Right forelimb (tissue), 1 donor: ENCODE results near the gene ZSCAN23.
"Not testable (repeated sequence)": the region's sequence is repeated elsewhere in the genome, so short reads cannot be mapped to it uniquely, and the experiment has no call there.

Experiments used
- DNase-seq: peaks from one replicate; pipeline ENCODE4 v3.0.0-alpha.2; 2018

The ZSCAN23 gene

DNA sequence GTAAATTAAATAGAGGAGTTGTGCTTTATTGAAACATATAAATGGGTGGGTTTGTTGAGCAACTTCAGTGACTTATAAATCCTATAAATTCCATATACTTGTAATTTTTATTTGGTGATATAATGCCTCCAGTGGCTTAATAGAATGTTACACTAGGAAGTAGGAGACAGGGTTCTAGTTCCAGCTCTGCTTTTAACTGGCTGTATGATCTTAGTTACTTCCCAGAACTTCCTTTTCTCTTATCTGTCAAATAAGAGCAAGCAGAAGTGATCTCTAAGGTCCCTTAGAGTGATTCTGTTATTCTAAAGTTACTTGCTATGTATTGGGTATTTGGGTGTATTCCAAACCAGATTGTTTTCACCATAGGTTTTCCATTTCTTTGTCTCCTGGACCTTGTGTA, 10.2 kb downstream of the ZSCAN23 start:
- DNase-seq = no peak

- DNase-seq = no peak
These were observed 13.5 kb downstream of the ZSCAN23 start for GRCh38 chr6:28429781-28430180.

GRCh38 chr6:28425944-28426541, 17.2 kb downstream of the ZSCAN23 start:
- no peak for DNase-seq

DNA sequence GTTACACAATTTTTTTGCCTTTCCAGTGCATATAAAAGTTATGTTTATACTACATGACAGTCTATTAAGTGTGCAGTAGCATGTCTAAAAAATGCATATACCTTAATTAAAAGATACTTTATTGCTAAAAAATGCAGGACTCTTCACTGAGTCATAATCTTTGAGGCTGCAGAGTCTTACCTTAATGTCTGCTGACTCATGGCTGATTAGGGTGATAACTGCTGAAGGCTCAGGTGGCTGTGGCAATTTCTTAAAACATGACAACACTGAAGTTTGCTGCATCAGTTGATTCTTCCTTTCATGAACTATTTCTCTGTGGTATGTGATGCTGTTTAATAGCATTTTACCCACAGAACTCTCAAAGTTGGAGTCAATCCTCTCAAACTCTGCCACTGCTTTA, 19.1 kb downstream of the ZSCAN23 start:
- no peak for DNase-seq

DNA sequence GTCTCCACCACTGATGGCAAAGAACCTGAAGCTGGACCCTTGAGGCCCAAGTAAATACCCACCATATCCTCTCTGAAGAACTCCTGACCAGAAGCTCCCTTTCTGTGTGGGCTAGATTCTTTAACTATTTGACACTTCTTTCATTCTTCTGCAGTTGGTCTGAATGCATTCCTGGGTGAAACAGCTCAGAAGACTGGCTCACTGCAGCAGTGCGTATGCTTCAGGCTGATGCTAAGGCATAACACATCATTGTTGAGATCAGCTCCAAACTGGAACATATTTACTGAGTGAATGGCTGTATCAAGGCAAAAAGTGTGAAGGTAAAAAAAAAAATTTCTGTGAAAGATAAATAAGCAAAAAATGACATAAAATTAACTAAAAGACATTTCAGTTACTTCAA, 19.7 kb downstream of the ZSCAN23 start:
- no peak for DNase-seq

- no peak for DNase-seq
These were observed 29.6 kb downstream of the ZSCAN23 start for GRCh38 chr6:28413681-28414080.

DNA sequence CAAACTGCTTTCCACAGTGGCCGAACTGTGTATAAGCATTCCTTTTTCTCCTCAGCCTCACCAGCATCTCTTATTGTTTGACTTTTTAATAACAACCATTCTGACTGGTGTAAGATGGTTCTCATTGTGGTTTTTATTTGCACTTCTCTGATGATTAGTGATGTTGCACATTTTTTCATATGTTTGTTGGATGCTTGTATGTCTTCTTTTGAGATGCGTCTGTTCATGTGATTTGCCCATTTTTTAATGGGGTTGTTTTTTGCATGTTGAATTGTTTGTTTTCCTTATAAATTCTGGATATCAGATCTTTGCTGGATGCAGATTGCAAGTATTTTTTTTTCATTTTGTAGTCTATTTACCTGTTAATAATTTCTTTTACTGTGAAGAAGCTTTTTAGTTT, 32.5 kb downstream of the ZSCAN23 start:
- DNase-seq = no peak

- no peak for DNase-seq
These were observed 35.1 kb downstream of the ZSCAN23 start for GRCh38 chr6:28408076-28408802.

GRCh38 chr6:28407401-28407800, 35.9 kb downstream of the ZSCAN23 start:
- DNase-seq = no peak

DNA sequence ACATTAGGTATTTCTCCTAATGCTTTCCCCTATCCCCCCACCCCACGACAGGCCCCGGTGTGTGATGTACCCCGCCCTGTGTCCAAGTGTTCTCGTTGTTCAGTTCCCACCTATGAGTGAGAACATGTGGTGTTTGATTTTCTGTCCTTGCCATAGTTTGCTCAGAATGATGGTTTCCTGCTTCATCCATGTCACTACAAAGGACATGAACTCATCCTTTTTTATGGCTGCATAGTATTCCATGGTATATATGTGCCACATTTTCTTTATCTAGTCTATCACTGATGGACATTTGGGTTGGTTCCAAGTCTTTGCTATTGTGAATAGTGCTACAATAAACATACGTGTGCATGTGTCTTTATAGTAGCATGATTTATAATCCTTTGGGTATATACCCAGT, 39.4 kb downstream of the ZSCAN23 start:
- DNase-seq = not testable (repeated sequence)

DNA sequence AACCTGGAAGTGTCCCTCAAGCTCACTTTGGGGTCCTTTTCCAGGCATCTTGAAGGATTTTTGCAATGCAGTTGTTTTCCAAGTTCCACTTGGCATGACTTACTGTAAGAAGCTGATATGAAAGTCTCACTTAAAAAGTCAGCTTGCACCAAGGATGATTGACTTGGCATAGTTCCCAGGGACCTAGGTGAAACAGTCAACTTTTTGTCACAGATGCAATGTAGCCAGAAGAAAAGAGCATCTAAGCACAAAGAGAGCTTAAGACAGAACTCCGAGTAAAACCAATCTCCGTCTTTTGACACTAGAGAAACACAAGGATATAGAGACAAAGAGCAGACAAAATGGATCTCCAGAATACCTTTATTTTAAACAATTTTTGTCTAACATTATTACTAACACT, 41.1 kb downstream of the ZSCAN23 start:
- no peak for DNase-seq

DNA sequence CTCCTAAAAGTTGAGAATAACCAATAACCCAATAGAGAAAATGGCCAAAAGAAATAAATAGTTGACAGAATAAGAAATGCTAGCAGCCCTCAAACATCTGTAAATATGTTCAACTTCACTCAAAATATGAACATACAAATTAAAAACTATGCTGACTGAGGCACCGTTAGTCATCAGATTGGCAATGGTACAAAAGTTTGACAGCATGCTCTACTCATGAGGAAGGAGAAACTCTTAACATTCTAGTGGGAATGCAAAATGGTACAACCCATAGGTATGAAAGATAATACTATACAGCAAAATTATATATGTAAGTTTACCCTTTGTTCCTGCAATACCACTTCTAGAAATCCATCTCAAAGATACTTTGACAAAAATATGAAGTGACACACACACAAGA, 42.1 kb downstream of the ZSCAN23 start:
- DNase-seq = no peak

GRCh38 chr6:28400122-28400451, 43.2 kb downstream of the ZSCAN23 start:
- no peak for DNase-seq

DNA sequence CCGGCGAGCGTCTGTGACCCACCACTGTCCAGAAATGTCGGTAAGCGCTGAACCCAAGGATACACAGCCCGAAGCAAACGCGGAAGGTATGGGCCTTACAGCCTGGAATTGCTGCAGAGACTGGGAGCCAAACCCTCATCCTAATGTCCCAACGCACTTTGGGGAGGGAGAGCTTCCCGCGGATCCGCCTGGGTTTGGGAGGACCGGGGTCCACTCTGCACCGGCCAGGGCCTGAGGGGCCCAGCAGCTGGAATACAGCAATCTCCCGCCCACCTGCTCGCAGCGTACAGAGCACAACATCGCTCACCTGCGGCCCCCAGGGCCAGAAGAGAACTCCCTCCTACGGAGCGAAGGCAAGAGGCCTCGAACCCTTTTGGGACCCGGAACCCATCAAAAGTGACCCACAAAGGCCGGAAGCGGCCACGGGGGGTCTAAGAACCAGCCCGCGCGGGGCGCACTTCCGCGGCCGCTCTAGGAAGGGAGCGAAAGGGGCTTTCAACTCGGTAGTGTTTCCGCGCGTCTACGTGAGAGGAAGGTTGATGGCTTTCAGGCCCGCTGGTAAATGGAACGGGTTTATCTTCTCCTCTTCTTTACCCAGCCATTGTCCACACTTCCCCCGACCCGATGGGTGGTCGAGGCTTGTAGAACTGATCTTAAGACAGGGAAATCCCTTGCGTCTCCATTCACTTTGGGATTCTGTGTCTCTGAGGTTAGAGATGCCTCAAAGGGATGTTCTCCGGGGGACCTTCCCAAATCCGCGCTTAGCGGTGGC, 43.8 kb downstream of the ZSCAN23 start, which contains the start of gene ZSCAN12:
TSS of gene ZSCAN12 (minus strand) at position 398 of the 772 bp plus-strand sequence. CDS start 1,342 bp downstream, outside the sequence.
- peak; percentile 91 for DNase-seq

DNA sequence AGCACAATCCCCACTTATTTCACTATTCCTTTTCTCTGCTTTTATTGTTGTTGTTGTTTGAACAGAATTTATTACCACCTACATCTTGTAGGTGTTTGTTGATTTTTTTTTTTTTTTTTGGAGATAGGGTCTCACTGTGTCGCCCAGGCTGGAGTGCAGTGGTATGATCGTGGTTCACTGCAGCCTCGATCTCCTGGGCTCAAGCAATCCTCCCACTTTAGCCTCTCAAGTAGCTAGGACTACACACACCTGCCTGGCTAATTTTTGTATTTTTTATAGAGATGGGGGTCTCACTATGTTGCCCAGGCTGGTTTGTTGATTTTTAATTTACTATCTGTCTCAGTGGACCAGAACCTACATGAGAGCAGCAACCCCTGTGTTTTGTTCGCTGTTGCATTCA, 47.4 kb downstream of the ZSCAN23 start:
- DNase-seq = no peak

DNA sequence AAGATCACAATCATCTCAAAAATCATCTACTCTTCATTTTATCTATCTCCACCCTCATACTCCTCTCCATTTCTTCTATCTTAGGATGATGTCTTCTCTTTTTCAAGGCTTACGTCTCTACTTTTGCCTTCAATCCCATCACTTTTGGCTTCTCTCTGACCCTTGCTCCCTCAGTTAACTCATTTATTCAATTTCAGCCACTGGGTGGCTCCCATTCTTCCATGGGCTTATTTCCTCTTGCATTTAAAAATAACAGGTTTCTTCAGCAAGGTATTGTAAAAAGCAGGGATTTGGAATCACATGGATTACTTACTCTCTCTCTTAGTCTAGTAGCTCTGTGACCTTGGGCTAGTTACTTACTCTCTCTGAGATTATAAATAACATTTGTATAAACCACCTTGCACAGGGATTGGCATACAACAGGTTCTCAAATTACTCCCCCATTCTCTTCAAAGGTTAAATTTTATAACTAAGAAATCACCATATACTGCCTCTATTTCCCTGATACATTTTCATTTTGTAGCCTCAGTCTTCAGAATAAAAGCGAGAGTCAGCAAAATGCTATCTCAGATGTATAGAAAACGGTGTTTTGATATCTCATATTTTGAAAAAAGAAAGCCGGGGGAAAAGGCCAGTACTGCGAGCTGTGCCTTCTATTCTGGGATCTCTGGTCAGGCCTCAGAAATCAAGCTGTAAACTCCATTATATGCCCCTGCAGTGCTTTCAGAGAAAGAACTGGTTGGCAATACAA, 49.2 kb downstream of the ZSCAN23 start:
- no peak for DNase-seq

GRCh38 chr6:28390688-28391087, 52.6 kb downstream of the ZSCAN23 start:
- no peak for DNase-seq

DNA sequence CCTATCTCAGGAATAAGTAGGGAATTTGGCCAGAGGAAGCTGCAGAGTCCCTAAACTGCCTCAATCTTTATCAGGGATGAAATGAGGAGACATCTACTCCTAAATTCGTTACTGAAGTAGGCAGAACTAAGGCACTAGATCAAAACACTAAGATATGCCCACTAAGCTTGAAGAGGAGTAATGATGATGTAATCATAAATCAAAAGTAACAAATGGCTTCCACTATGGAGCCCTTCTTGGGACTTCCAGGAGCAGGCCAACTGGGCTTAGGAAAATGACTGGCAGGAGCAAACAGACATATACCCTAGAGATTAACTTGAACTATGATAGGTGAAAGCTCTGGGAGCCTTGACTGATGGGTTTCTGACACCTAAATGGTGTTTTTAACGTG, 59.2 kb downstream of the ZSCAN23 start:
- no peak for DNase-seq

GRCh38 chr6:28383235-28384142, 59.8 kb downstream of the ZSCAN23 start:
- DNase-seq = peak; percentile 83
